KMS-11 (cell line): ENCODE results near the gene PPP1R1C.

ENCODE experiments used
- H2AFZ ChIP-seq: fragments of 200-600 bp; sonication (generic); 2 replicates; pipeline ENCODE4 v1.6.1; 2016; ENCODE audit warnings: antibody characterized with exemption, mixed run types, low read depth
- H3K27ac ChIP-seq: fragments of 200-600 bp; sonication (generic); 2 replicates; pipeline ENCODE4 v1.6.1; 2016; ENCODE audit warnings: mild to moderate bottlenecking, mixed run types
- H3K27me3 ChIP-seq: fragments of 200-600 bp; sonication (generic); 2 replicates; pipeline ENCODE4 v1.6.1; 2017; ENCODE audit warnings: mild to moderate bottlenecking, low read depth, mixed run types, moderate library complexity; ENCODE audit not compliant: insufficient read depth
- H3K36me3 ChIP-seq: fragments of 200-600 bp; sonication (generic); 2 replicates; pipeline ENCODE4 v1.6.1; 2017; ENCODE audit warnings: mild to moderate bottlenecking, mixed run types; ENCODE audit not compliant: insufficient read depth
- H3K4me1 ChIP-seq: fragments of 200-600 bp; sonication (generic); 2 replicates; pipeline ENCODE4 v1.6.1; 2016; ENCODE audit warnings: mild to moderate bottlenecking, low read depth, mixed run types; ENCODE audit not compliant: poor library complexity, severe bottlenecking
- H3K4me2 ChIP-seq: fragments of 200-600 bp; sonication (generic); 2 replicates; pipeline ENCODE4 v1.7.0; 2016; ENCODE audit warnings: mild to moderate bottlenecking, mixed run types
- H3K4me3 ChIP-seq: fragments of 200-600 bp; sonication (generic); IDR thresholded peaks from 2 replicates; pipeline ENCODE4 v1.6.1; 2017; ENCODE audit warnings: low read depth, low read length, mixed read lengths; ENCODE audit not compliant: insufficient read depth
- H3K79me2 ChIP-seq: fragments of 200-600 bp; sonication (generic); 2 replicates; pipeline ENCODE4 v1.6.1; 2016; ENCODE audit warnings: low read depth, mixed run types; ENCODE audit not compliant: insufficient read depth
- H3K9ac ChIP-seq: fragments of 200-600 bp; sonication (generic); 2 replicates; pipeline ENCODE4 v1.6.1; 2016; ENCODE audit warnings: mild to moderate bottlenecking, mixed run types
- H4K20me1 ChIP-seq: fragments of 200-600 bp; sonication (generic); 2 replicates; pipeline ENCODE4 v1.6.1; 2016; ENCODE audit warnings: mild to moderate bottlenecking, mixed run types; ENCODE audit not compliant: insufficient read depth
- CTCF ChIP-seq: fragments of 200-600 bp; sonication (generic); conservative IDR thresholded peaks from 2 replicates; pipeline ENCODE4 v1.6.1; 2017; ENCODE audit warnings: low read depth, mild to moderate bottlenecking, antibody characterized with exemption, low read length, moderate library complexity, mixed read lengths

PPP1R1C gene

GRCh38 chr2:181944914-181945291, 40.8 kb upstream of the PPP1R1C start:
- no peak for TF ChIP-seq CTCF
- Histone ChIP-seq H3K27me3 (no peaks in the 10 kb centered on the region), H3K4me3 (no peak overlapping the region), H3K36me3 (no peaks in the 10 kb centered on the region), H2AFZ (no peak overlapping the region), H3K4me1 (no peaks in the 10 kb centered on the region), H3K4me2 (no peak overlapping the region), H3K27ac (no peak overlapping the region), H3K9ac (no peak overlapping the region), H4K20me1 (no peaks in the 10 kb centered on the region), H3K79me2 (no peaks in the 10 kb centered on the region)

DNA sequence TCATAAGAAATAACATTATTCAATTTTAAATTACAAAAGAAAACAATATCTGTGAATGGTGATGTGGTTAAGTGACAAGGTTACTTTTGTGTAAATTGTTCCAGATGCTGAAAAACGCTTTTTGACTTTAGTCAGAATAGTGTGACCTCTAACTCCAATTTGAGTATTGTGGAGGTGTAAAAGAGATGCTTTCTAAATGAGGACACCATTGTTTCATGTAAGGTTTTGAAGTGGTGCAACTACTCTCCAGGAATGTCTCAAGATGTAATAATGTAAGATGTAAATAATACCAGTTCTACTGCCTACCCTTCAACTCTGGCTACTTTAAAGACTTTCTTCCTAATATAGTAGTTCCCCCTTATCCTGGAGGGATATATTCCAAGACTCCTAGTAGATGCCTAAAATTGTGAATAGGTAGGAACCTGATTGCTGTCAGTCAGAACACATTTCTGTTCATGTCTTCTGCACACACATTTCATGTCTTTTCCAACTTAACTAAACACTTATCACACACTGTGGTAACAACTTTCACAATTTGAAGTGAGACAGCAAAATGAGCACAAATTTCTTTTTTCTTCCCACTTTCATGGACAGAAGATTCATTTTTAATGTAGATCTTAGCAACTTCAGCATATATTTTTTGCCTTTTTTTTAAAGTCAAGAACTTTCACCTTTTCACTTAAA, 39.1 kb upstream of the PPP1R1C start:
- TF ChIP-seq CTCF = no peak
- H2AFZ ChIP-seq = no peak overlapping the region
- no peak overlapping the region for H3K9ac ChIP-seq

DNA sequence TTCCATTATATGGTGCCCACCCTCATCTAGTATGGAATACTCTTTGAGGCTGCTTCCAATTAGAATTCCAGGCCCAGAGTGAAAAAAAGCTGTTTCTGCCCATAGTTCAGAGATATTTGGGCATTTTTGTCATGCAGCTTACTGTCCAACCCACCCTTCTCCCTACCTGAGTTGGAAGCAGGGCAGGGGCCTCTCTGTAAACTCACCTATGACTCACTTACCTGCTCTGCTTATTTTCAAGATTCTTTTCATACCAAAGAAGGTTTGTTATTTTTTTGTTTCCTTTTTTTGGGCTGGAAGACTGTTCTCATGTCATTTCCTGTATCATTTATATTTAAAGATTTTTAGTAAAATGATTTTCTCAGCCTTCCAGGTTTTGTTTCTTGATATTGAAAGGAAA, 38.4 kb upstream of the PPP1R1C start:
- H3K27ac ChIP-seq = no peak overlapping the region
- no peak overlapping the region for H3K4me2 ChIP-seq
- no peaks in the 10 kb centered on the region for H3K36me3 ChIP-seq
- no peaks in the 10 kb centered on the region for H3K4me1 ChIP-seq
- no peaks in the 10 kb centered on the region for H4K20me1 ChIP-seq
- H3K9ac ChIP-seq = no peak overlapping the region
- H3K4me3 ChIP-seq = no peak overlapping the region
- no peak overlapping the region for H2AFZ ChIP-seq
- no peaks in the 10 kb centered on the region for H3K27me3 ChIP-seq
- H3K79me2 ChIP-seq = no peaks in the 10 kb centered on the region
- TF ChIP-seq CTCF = no peak

More for the DNA sequence above, 39.1 kb upstream of the PPP1R1C start:
- H3K27me3 ChIP-seq = no peaks in the 10 kb centered on the region
- no peaks in the 10 kb centered on the region for H3K36me3 ChIP-seq
- H3K79me2 ChIP-seq = no peaks in the 10 kb centered on the region
- H3K4me2 ChIP-seq = no peak overlapping the region
- no peaks in the 10 kb centered on the region for H3K4me1 ChIP-seq
- H3K4me3 ChIP-seq = no peak overlapping the region
- H3K27ac ChIP-seq = no peak overlapping the region
- no peaks in the 10 kb centered on the region for H4K20me1 ChIP-seq

GRCh38 chr2:181948227-181948626, 37.4 kb upstream of the PPP1R1C start:
- Histone ChIP-seq H3K27me3 (no peaks in the 10 kb centered on the region), H3K27ac (no peak overlapping the region), H2AFZ (no peak overlapping the region), H3K9ac (no peak overlapping the region), H4K20me1 (no peaks in the 10 kb centered on the region), H3K4me2 (no peak overlapping the region), H3K4me1 (no peaks in the 10 kb centered on the region), H3K79me2 (no peaks in the 10 kb centered on the region), H3K36me3 (no peaks in the 10 kb centered on the region), H3K4me3 (no peak overlapping the region)
- no peak for TF ChIP-seq CTCF
